ENCODE data around the gene SNUPN. TPM values are rescaled to one million over a fixed set of nuclear protein-coding genes. Genes with fewer than 3 reads are reported as not detected.

The SNUPN gene
- 20.5 and 20.8 TPM in 2 replicates for total RNA-seq

DNA sequence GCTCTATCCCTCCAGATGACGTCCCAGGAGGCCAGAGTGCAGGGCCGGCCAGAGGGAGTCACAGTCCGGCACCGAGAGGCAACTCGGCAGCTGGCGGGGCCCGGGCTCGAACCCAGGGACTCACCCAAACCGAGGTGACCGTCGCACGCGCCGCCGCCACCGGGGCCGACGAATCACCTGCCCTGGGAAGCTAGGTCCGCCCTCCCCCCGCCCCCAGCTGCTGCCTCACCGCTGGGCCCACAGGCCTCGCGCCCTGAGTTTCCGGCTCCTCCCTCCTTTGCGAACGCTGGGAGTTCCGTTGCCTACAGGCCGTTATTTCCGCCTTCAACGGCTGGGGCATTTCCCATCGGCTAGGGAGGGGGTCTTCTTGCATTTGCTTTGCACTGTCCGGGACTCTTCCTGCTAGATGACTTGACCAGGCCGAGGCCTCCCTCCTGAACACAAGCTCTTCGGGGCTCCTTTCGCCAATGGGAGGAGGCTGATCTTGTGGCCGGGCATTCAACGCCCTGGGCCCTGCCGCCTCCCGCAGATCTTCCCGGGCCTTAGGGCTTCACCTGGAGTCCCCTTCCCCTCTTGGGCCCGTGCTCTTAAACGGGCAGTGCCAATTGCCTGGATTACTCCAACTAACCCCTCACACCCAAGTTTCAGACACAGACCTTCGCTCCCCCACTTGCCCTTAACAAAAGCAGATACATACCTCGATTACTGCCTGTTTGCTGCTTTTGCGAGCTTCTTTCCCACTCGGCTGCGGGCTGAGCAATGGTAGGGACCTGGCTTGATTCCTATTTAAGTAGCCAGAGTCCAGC lies at the start of gene SNUPN:
Gene SNUPN, minus strand, starts transcription at position 184 of the 806 bp plus-strand sequence. CDS start 4,674 bp downstream, outside the sequence.
- TF ChIP-seq, protein P1, sequence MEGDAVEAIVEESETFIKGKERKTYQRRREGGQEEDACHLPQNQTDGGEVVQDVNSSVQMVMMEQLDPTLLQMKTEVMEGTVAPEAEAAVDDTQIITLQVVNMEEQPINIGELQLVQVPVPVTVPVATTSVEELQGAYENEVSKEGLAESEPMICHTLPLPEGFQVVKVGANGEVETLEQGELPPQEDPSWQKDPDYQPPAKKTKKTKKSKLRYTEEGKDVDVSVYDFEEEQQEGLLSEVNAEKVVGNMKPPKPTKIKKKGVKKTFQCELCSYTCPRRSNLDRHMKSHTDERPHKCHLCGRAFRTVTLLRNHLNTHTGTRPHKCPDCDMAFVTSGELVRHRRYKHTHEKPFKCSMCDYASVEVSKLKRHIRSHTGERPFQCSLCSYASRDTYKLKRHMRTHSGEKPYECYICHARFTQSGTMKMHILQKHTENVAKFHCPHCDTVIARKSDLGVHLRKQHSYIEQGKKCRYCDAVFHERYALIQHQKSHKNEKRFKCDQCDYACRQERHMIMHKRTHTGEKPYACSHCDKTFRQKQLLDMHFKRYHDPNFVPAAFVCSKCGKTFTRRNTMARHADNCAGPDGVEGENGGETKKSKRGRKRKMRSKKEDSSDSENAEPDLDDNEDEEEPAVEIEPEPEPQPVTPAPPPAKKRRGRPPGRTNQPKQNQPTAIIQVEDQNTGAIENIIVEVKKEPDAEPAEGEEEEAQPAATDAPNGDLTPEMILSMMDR (IDR thresholded peaks at IDR 0.05), result no peak
- intact Hi-C loops (cut with micrococcal nuclease), result loop anchor here (1.0 kb wide), 4 partner anchors 15 to 174 kb away; partner anchors contain the start of genes IMP3, PTPN9 and SIN3A
- peak within 1 kb of the TSS; percentile 98 for H3K27ac Mint-ChIP-seq
- H3K36me3 Mint-ChIP-seq (ENCODE audit: low read depth), result peaks cover 10% of the 10 kb centered on the region
- H3K4me1 Mint-ChIP-seq, result peaks cover 19% of the 10 kb centered on the region
- DNase-seq, result peak; percentile 78
- peak; percentile 93 for ATAC-seq (ENCODE audit: low read depth)
- H3K9me3 Mint-ChIP-seq, result no peaks in the 10 kb centered on the region
- POLR2A ChIA-PET, result interaction anchor here (0.6 to 6.2 kb wide), 15 partner anchors 14 to 942 kb away, joined by 3 to 164 read pairs (median 4); partner anchors contain the start of genes IMP3, MAN2C1, PTPN9 and SIN3A
- CTCF ChIA-PET, result interaction anchor here (0.6 to 1.6 kb wide), 6 partner anchors 13 to 258 kb away, joined by 3 to 10 read pairs (median 3); partner anchors contain the start of genes IMP3, MAN2C1 and SNX33
- H3K4me3 Mint-ChIP-seq, result peak within 1 kb of the TSS; percentile 96
- H3K27me3 Mint-ChIP-seq, result no peaks in the 10 kb centered on the region

DNA sequence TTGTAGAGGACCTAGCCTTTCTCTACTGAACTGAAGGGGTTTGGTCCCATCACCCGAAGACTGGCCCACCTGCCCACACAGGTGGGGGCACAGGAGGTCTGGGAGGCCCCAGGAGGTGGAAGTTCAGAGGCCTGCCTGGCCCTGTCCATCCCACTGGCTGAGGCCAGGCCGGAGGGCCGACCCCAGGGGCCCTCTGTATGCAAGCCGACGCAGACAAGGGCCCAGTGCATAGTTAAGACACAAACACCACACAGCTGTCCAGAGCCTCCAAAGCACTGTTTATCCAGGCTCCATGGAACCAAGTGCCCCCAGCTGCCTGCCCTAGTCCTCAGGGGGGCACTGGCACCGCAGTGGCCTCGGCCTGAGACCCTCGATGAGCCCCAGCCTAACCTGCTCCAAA lies 48.8 kb upstream of the SNUPN start:
- Mint-ChIP-seq H3K27ac (no peak overlapping the region), H3K27me3 (peaks cover 5% of the 10 kb centered on the region), H3K4me3 (no peak overlapping the region), H3K9me3 (no peaks in the 10 kb centered on the region), H3K4me1 (peaks cover 4% of the 10 kb centered on the region), H3K36me3 (ENCODE audit: low read depth) (no peaks in the 10 kb centered on the region)
- TF ChIP-seq, protein P1 (IDR thresholded peaks at IDR 0.05), result no peak
- ChIA-PET POLR2A (no interaction called here), CTCF (interaction anchor here (0.5 kb wide), 1 partner anchor 9 kb away, joined by 3 read pairs; no protein-coding TSS in a partner anchor)
- intact Hi-C loops (cut with micrococcal nuclease), result no loop called here
- DNase-seq (no peak), ATAC-seq (ENCODE audit: low read depth) (no peak)

DNA sequence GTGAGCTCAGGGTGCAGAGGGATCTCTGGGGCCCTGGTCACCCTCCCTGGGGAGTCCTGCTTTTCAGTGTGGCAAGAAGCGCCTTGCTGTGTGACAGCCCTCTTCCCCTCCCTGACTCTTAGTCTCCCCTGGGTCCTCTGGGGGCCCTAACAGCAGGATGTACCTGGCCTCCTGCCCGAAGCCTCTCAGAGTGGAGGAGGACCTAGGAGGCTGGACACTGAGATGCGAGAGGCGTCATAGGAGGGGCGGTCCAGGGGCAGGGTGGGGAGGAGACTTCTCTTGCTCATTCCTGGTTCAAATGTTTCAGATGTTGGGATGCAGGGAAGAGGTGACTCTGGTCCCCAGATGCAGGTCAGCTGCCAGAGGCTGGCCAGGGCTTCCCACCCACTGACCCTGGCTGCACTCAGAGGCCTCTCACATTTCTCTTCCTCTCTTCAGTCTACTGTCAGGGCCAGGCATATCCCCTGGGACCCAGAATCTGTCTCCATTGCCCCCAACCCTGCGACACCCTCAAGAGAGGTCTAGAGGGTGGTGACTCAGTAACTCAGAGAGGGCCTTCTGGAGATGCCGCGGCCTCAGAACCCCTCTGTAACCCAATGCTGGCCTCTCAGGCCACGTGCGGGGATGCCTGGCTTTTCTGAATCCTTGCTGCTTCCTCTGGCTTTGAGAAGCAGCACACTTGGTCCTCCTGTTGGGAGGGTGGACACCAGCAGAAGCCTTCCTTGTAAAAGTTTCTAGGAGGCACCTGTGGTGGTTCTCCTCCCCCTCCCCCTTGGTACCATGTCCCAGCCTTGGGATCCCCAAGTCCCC lies 48.1 kb upstream of the SNUPN start:
- intact Hi-C loops (cut with micrococcal nuclease), result no loop called here
- Mint-ChIP-seq H3K27me3 (no peaks in the 10 kb centered on the region), H3K36me3 (ENCODE audit: low read depth) (no peaks in the 10 kb centered on the region), H3K9me3 (no peaks in the 10 kb centered on the region), H3K27ac (no peak overlapping the region), H3K4me1 (peaks cover 4% of the 10 kb centered on the region), H3K4me3 (no peak overlapping the region)
- ChIA-PET POLR2A (interaction anchor here (1.2 kb wide), 1 partner anchor 34 kb away, joined by 4 read pairs; the partner anchor contains the start of gene IMP3), CTCF (no interaction called here)
- DNase-seq (no peak), ATAC-seq (ENCODE audit: low read depth) (peak; percentile 66)
- TF ChIP-seq, protein P1 (IDR thresholded peaks at IDR 0.05), result no peak

DNA sequence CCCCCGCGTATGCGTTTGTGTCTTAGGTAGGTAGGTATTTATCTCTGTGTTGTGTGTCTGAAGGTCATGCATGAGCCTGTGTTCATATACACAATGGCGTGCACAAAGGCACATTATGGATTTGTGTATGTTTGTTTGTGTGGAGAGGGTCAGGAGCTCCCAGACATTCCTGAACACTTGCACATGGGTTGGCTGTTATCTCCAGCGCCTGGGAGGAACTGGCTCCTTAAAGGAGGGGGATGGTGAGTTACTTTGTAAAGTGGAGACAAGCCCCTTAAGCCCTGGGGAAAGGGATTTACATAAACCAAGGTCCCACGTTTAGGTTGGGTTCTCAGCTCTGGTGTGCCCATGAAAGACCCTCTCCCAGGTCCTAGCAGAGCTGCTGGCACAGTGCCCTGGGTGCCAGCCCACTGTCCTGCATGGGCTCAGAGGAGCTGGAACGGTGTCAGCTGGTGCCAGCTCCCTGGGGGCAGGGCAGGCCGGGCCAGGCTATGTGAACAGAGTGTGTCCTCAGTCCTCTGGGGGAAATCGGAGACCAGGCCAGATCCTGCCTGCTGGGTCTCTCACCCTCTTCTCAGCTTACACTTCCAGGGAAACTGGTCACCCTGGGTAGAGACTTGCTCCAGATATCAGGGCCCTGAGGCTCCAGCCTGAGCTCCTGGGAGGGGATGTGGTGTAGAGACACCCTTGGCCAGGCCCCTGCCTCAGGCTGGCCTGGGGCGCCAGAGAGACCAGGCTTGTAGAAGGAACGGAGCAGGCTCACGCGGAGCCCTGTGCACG lies 47.3 kb upstream of the SNUPN start:
- Mint-ChIP-seq H3K27me3 (no peaks in the 10 kb centered on the region), H3K27ac (no peak overlapping the region)

More for the DNA sequence above, 47.3 kb upstream of the SNUPN start:
- POLR2A ChIA-PET, result interaction anchor here (1.2 kb wide), 1 partner anchor 33 kb away, joined by 4 read pairs; the partner anchor contains the start of gene IMP3
- no peaks in the 10 kb centered on the region for H3K9me3 Mint-ChIP-seq
- peaks cover 2% of the 10 kb centered on the region for H3K4me1 Mint-ChIP-seq
- TF ChIP-seq, protein P1 (IDR thresholded peaks at IDR 0.05), result no peak
- no peaks in the 10 kb centered on the region for H3K36me3 Mint-ChIP-seq (ENCODE audit: low read depth)
- DNase-seq (no peak), ATAC-seq (ENCODE audit: low read depth) (no peak)
- CTCF ChIA-PET, result no interaction called here
- no peak overlapping the region for H3K4me3 Mint-ChIP-seq
- intact Hi-C loops (cut with micrococcal nuclease), result no loop called here
